GM12874 (cell line): Measurements from ENCODE around the gene SFXN4.
A peak's percentile ranks its signal among the peaks of the same experiment; 100 is the strongest.

ENCODE experiments used
- CTCF ChIP-seq: IDR thresholded peaks from 2 replicates; pipeline ENCODE4 v1.5.1; 2011; ENCODE audit warnings: low read depth, mild to moderate bottlenecking, control low read depth, low read length, moderate library complexity; ENCODE audit not compliant: insufficient read depth

Gene SFXN4

GRCh38 chr10:119208553-119208940 is 43.0 kb upstream of the SFXN4 start:
- no peak for TF ChIP-seq CTCF

- TF ChIP-seq CTCF: no peak
Observed at GRCh38 chr10:119207713-119208552, 42.4 kb upstream of the SFXN4 start.

- no peak for TF ChIP-seq CTCF
Observed at GRCh38 chr10:119207366-119207666, 41.8 kb upstream of the SFXN4 start, which contains the start of gene GRK5. GRK5 (plus strand) TSS chr10:119207571; CDS start chr10:119207918, 347 bp downstream.

GRCh38 chr10:119206603-119207365 is 41.3 kb upstream of the SFXN4 start:
- TF ChIP-seq CTCF: peak; percentile 83

- no peak for TF ChIP-seq CTCF
Observed at GRCh38 chr10:119205894-119206602, 40.5 kb upstream of the SFXN4 start.

GRCh38 chr10:119203006-119203405 is 37.5 kb upstream of the SFXN4 start:
- TF ChIP-seq CTCF: no peak

- TF ChIP-seq CTCF: no peak
Observed at GRCh38 chr10:119201233-119201632, 35.7 kb upstream of the SFXN4 start.
